ENCODE data around the gene FGFRL1.

DNA sequence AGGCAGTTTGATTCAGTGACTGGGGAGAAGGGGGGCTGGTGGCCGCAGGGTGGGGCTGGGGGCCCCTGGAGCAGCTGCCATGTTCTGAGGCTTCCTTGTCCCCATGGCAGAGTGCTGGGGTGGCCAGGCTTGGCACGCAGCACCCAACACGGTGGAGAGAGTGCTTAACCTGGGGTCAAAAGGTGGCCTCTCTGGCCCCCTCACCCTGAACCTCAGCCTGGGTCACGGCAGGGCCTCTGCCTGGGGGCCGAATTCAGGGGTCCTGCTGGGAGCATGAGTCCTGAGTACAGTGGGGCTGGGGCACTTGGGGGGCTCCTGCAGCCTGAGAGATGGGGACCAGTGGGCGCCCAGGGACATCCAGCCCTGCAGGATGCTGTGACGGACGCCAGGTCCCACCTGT is 19.9 kb downstream of the FGFRL1 start:
- no peak for TF ChIP-seq CTCF (conservative IDR thresholded peaks at IDR 0.05 in 1 of 2, IDR thresholded peaks at IDR 0.05 in 1 of 2; ENCODE audit: low read depth in 1 of 2, low read length in 2 of 2)
- no peak for TF ChIP-seq EZH2 (IDR thresholded peaks at IDR 0.05; ENCODE audit: low read length, missing control alignments)

Data from fibroblast of lung (primary cell).